ENCODE data around the gene WDR44. TPM values are rescaled to one million over a fixed set of nuclear protein-coding genes. Genes with fewer than 3 reads are reported as not detected.

Gene WDR44
- total and polyA plus RNA-seq, 12 donors = 2.2 to 25.9 (median 13.8) TPM

- no peak for DNase-seq
- H3K9me3 ChIP-seq (replicated peaks in 1 of 3) = no peaks in the 10 kb centered on the region
- H3K27me3 ChIP-seq = peaks cover 16% of the 10 kb centered on the region
- no peak overlapping the region for H3K27ac ChIP-seq
- 48 to 82% (median 60%) methylated on average over 2 of the region's 2 CpGs for WGBS, 4 donors
- TF ChIP-seq CTCF (IDR thresholded peaks at IDR 0.05) (no peak), POLR2A (IDR thresholded peaks at IDR 0.05) (no peak)
- no peaks in the 10 kb centered on the region for H3K36me3 ChIP-seq (replicated peaks in 1 of 2)
- no peak overlapping the region for H3K4me3 ChIP-seq
- H3K4me1 ChIP-seq (replicated peaks in 1 of 2) = peaks cover 0 to 3% of the 10 kb centered on the region in 2 donors
- intact Hi-C loops (cut with DNase I) = no loop called here
Measured at GRCh38 chrX:118498755-118499154, 152.8 kb downstream of the WDR44 start.

- WGBS, 4 donors = 61 to 74% (median 68%) methylated on average over 15 of the region's 15 CpGs
- no peak for DNase-seq
- Histone ChIP-seq H3K36me3 (replicated peaks in 1 of 2) (no peaks in the 10 kb centered on the region), H3K9me3 (replicated peaks in 1 of 3) (no peaks in the 10 kb centered on the region), H3K4me3 (no peak overlapping the region), H3K27me3 (peaks cover 16% of the 10 kb centered on the region), H3K4me1 (replicated peaks in 1 of 2) (peaks cover 0 to 3% of the 10 kb centered on the region in 2 donors), H3K27ac (no peak overlapping the region)
- TF ChIP-seq CTCF (IDR thresholded peaks at IDR 0.05) = no peak
- no peak for TF ChIP-seq POLR2A (IDR thresholded peaks at IDR 0.05)
- intact Hi-C loops (cut with DNase I) = no loop called here
Measured at GRCh38 chrX:118499295-118499694, 153.4 kb downstream of the WDR44 start.

MicroRNA genes within 50 kb of the gene (microRNA counts, 767-probe panel; counts per million panel counts)
- microRNA hsa-miR-1277-3p = 0 counts per million in 2 donors

Small RNA genes lying within 50 kb of the gene (microRNA-seq; reads per million reads assigned to microRNA genes)
- gene MIR1277 = 5.0 to 77.3 (median 10.3) reads per million in 3 donors

Small RNA genes lying within 50 kb of the gene (small RNA-seq; reads per million reads assigned to genes)
- 0 to 0.08 reads per million in 2 donors for gene MIR1277

Other genes with a start within 250 kb of the WDR44 start
- 10 to 100 TPM in 5 of 9 donors, 1 to 10 TPM in 4; 4.3 to 55.9 (median 11.1) TPM for gene KLHL13, start 229.3 kb upstream of the WDR44 start, total RNA-seq
- 1 to 10 TPM; 2.9 to 8.1 (median 3.9) TPM for gene KLHL13, start 229.3 kb upstream of the WDR44 start, polyA plus RNA-seq
- 10 to 100 TPM in 8 of 9 donors, 1 to 10 TPM in 1; 4.8 to 28.1 (median 12.6) TPM for gene DOCK11, start 149.7 kb downstream of the WDR44 start, total RNA-seq
- 10 to 100 TPM in 2 of 3 donors, 1 to 10 TPM in 1; 7.8 to 18.3 (median 15.5) TPM for gene DOCK11, start 149.7 kb downstream of the WDR44 start, polyA plus RNA-seq

All from adrenal gland (tissue), 12 donors.